ENCODE measurements around the gene RUNX1. TPM values are rescaled to one million over a fixed set of nuclear protein-coding genes. Genes with fewer than 3 reads are reported as not detected.

The RUNX1 gene
- total RNA-seq, 1 donor, result 40.9 TPM

GRCh38 chr21:35043549-35043948 lies 5.6 kb downstream of the RUNX1 start:
- H3K27ac ChIP-seq (ENCODE audit: low read depth, low read length), result no peak overlapping the region
- H3K9me3 ChIP-seq (ENCODE audit: low read depth, low read length), result no peaks in the 10 kb centered on the region
- H3K27me3 ChIP-seq (ENCODE audit: insufficient read depth, low read length), result no peaks in the 10 kb centered on the region
- peaks cover 8% of the 10 kb centered on the region for H3K36me3 ChIP-seq (ENCODE audit: insufficient read depth, low read length)
- DNase-seq (ENCODE audit: insufficient read length, low spot score, missing footprints), result no peak
- no peak overlapping the region for H2AFZ ChIP-seq (ENCODE audit: low read length)
- H3K4me1 ChIP-seq (ENCODE audit: insufficient read depth, low read length), result peaks cover 33% of the 10 kb centered on the region
- H3K4me2 ChIP-seq (ENCODE audit: insufficient read depth, low read length), result no peak overlapping the region
- H3K4me3 ChIP-seq (ENCODE audit: insufficient read depth, low read length), result no peak overlapping the region
- TF ChIP-seq, protein P1, sequence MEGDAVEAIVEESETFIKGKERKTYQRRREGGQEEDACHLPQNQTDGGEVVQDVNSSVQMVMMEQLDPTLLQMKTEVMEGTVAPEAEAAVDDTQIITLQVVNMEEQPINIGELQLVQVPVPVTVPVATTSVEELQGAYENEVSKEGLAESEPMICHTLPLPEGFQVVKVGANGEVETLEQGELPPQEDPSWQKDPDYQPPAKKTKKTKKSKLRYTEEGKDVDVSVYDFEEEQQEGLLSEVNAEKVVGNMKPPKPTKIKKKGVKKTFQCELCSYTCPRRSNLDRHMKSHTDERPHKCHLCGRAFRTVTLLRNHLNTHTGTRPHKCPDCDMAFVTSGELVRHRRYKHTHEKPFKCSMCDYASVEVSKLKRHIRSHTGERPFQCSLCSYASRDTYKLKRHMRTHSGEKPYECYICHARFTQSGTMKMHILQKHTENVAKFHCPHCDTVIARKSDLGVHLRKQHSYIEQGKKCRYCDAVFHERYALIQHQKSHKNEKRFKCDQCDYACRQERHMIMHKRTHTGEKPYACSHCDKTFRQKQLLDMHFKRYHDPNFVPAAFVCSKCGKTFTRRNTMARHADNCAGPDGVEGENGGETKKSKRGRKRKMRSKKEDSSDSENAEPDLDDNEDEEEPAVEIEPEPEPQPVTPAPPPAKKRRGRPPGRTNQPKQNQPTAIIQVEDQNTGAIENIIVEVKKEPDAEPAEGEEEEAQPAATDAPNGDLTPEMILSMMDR (IDR thresholded peaks at IDR 0.05; ENCODE audit: extremely low read depth, low read depth, low read length), result no peak
- peaks cover 68% of the 10 kb centered on the region for H3K79me2 ChIP-seq (ENCODE audit: insufficient read depth, low read length)
- H4K20me1 ChIP-seq (ENCODE audit: insufficient read depth, low read length), result peaks cover 4% of the 10 kb centered on the region

GRCh38 chr21:35042836-35043235 lies 6.3 kb downstream of the RUNX1 start:
- no peaks in the 10 kb centered on the region for H3K9me3 ChIP-seq (ENCODE audit: low read depth, low read length)
- TF ChIP-seq, protein P1 (IDR thresholded peaks at IDR 0.05; ENCODE audit: extremely low read depth, low read depth, low read length), result no peak
- H3K79me2 ChIP-seq (ENCODE audit: insufficient read depth, low read length), result peaks cover 70% of the 10 kb centered on the region
- no peaks in the 10 kb centered on the region for H3K27me3 ChIP-seq (ENCODE audit: insufficient read depth, low read length)
- H4K20me1 ChIP-seq (ENCODE audit: insufficient read depth, low read length), result peaks cover 4% of the 10 kb centered on the region
- H3K4me2 ChIP-seq (ENCODE audit: insufficient read depth, low read length), result no peak overlapping the region
- peaks cover 26% of the 10 kb centered on the region for H3K4me1 ChIP-seq (ENCODE audit: insufficient read depth, low read length)
- no peak overlapping the region for H2AFZ ChIP-seq (ENCODE audit: low read length)
- DNase-seq (ENCODE audit: insufficient read length, low spot score, missing footprints), result no peak
- no peak overlapping the region for H3K27ac ChIP-seq (ENCODE audit: low read depth, low read length)
- no peak overlapping the region for H3K4me3 ChIP-seq (ENCODE audit: insufficient read depth, low read length)
- H3K36me3 ChIP-seq (ENCODE audit: insufficient read depth, low read length), result peaks cover 8% of the 10 kb centered on the region

- no peak overlapping the region for H2AFZ ChIP-seq (ENCODE audit: low read length)
- peaks cover 19% of the 10 kb centered on the region for H3K4me1 ChIP-seq (ENCODE audit: insufficient read depth, low read length)
- no peak overlapping the region for H3K27ac ChIP-seq (ENCODE audit: low read depth, low read length)
- TF ChIP-seq, protein P1 (IDR thresholded peaks at IDR 0.05; ENCODE audit: extremely low read depth, low read depth, low read length), result no peak
- peaks cover 73% of the 10 kb centered on the region for H3K79me2 ChIP-seq (ENCODE audit: insufficient read depth, low read length)
- no peaks in the 10 kb centered on the region for H3K27me3 ChIP-seq (ENCODE audit: insufficient read depth, low read length)
- H3K4me3 ChIP-seq (ENCODE audit: insufficient read depth, low read length), result no peak overlapping the region
- H4K20me1 ChIP-seq (ENCODE audit: insufficient read depth, low read length), result peaks cover 4% of the 10 kb centered on the region
- no peak for DNase-seq (ENCODE audit: insufficient read length, low spot score, missing footprints)
- peaks cover 8% of the 10 kb centered on the region for H3K36me3 ChIP-seq (ENCODE audit: insufficient read depth, low read length)
- H3K9me3 ChIP-seq (ENCODE audit: low read depth, low read length), result no peaks in the 10 kb centered on the region
- H3K4me2 ChIP-seq (ENCODE audit: insufficient read depth, low read length), result no peak overlapping the region
Measured at GRCh38 chr21:35041881-35042280, 7.2 kb downstream of the RUNX1 start.

- Histone ChIP-seq H4K20me1 (ENCODE audit: insufficient read depth, low read length) (peaks cover 4% of the 10 kb centered on the region), H3K4me2 (ENCODE audit: insufficient read depth, low read length) (peak overlapping the region; percentile 66), H3K27ac (ENCODE audit: low read depth, low read length) (no peak overlapping the region), H3K4me3 (ENCODE audit: insufficient read depth, low read length) (no peak overlapping the region), H3K36me3 (ENCODE audit: insufficient read depth, low read length) (peaks cover 8% of the 10 kb centered on the region), H3K79me2 (ENCODE audit: insufficient read depth, low read length) (peaks cover 67% of the 10 kb centered on the region), H3K9me3 (ENCODE audit: low read depth, low read length) (no peaks in the 10 kb centered on the region), H3K4me1 (ENCODE audit: insufficient read depth, low read length) (peaks cover 12% of the 10 kb centered on the region), H2AFZ (ENCODE audit: low read length) (no peak overlapping the region), H3K27me3 (ENCODE audit: insufficient read depth, low read length) (no peaks in the 10 kb centered on the region)
- TF ChIP-seq, protein P1 (IDR thresholded peaks at IDR 0.05; ENCODE audit: extremely low read depth, low read depth, low read length), result no peak
- no peak for DNase-seq (ENCODE audit: insufficient read length, low spot score, missing footprints)
Measured at GRCh38 chr21:35041122-35041521, 8.0 kb downstream of the RUNX1 start.

Data from osteoblast (primary cell).